HG03066 (cell line): ENCODE results near the gene SUCLA2.
"Not testable (repeated sequence)": the region's sequence is repeated elsewhere in the genome, so short reads cannot be mapped to it uniquely, and the experiment has no call there.

Experiments used
- ATAC-seq: cut with Tn5 transposase; IDR thresholded peaks from one replicate; pipeline ENCODE4 v1.9.1; 2021; ENCODE audit warnings: low read depth; ENCODE audit not compliant: unreplicated experiment

SUCLA2 gene

DNA sequence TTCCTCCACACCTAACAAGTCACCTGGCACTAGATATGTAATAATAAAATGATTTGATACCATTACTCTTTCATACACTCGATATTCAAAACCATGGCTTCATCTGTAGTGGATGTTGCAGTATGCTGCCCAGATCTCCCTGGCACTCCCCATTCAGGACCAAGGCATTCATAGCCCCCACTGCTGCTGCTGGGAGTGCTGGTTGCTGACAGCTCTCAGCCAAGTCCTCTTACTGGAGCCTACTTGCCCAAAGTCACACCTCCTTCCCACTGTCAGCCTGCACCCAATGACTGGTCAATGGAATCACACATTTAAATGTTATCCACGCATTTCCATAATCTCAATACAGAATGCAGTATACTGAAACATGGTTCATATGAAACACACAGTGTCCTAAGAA lies 3.7 kb downstream of the SUCLA2 start:
- no peak for ATAC-seq

DNA sequence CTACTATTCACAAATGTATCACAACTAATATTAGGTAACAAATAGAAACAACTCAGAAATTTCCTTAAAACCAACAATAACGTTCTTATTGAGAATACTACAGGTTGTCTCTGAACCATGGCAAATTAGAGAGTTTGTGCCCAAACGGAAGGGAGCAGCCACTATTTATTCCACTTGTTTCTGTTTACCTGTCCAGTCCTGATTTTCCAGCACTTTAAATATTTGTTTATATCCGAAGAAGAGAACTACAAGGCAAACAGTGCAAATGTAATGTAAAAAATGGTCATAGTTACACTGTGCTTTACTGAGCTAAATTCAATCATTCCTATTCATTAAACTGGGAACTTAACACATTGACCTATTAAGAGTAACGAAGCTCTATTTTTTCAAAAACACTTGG lies 9.2 kb downstream of the SUCLA2 start:
- no peak for ATAC-seq

DNA sequence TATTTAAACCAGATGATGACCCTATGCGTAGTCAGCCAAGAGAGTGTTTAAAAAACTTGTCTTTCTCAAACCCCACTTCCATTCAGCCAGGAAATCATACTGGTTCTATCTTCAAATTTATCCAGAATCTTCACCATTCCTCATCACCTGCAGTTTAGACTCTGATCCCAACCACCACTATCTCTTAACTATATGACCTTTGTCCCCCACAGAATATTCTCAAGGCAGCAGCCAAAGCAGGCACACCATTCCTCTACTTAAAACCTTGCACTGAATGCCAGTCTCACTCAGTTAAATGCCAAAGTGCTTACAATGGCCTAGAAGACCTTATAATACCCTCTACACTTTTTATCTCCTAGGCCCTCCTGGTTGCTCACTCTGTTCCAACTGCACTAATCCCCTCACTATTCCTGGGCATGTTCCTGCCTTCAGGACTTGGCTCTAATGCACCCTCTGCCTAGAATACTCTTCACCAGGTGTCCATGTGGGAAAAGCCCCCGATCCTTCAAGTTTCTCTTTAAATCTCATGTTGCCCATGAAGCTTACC lies 10.1 kb downstream of the SUCLA2 start:
- ATAC-seq = no peak

DNA sequence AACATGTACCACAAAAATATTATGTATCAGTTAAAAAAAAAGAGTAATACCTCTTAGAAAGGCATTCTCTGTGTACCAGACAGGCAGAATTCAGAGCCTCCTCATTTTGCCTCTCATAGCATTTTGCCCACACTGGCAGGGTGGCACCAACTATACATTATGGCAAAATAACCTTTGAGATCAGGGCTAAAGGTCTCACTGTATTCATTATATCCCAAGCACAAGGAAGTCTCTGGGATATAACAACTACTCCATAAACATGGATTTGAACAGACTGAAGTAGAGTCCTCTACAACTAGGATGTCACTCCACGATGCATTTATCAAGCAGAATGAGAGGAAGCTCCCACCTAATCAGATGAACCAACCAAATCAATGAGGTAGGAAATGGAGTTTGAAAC lies 10.6 kb downstream of the SUCLA2 start:
- no peak for ATAC-seq

DNA sequence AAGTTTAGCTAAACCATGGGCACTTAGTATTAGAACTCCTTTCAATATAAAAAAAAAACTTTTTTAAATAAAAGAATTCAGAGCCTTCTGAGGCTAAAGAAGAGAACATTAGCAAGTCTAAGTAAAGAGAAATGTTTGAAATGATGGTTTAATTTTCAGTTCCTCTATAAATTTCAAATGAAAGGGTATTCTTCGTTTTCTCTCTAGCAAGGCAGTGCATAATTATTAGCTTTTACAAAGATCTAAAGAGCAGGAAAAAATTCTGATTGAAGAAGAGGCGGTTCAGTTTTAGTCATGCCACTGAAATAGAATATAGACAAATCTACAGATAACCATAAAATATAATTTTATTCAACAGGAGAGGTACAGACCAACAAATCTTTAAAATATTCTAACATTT lies 18.0 kb downstream of the SUCLA2 start:
- ATAC-seq = no peak

DNA sequence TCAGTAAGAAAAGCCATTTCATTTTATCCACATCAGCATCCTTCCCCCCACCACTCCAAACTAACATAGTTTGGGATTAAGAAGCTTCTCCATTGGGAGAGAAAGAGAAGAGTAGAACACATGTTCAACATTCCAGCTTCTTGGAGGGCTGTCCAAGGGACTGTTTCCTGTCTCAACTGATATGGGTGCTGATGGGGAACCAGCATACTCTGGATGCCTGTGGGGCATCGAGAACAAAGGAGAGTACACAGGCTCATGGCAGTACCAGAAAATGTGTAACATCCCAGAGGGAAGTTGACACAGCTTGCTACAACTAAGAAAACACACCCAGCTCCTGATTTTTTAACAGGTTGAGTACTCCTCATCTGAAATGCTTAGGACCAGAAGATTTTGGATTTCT lies 24.7 kb downstream of the SUCLA2 start:
- ATAC-seq = no peak

DNA sequence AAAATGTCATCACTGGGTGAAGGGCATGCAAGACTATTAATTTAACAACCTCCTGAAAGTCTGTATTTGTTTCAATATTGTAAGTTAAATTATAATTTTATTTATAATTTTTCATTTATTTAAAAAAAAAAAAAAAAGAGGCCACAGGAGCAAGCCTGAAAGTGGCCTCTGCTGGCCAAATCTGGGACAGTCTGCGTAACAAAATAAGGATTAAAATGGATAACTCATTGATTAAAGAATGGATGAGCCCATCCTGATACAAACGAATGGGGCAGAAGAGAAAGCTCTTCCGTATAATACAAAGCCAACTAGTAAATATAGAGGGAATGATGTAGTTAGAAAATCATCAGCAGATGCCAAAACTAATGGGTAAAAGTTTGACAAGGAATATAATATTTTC lies 36.2 kb downstream of the SUCLA2 start:
- no peak for ATAC-seq

DNA sequence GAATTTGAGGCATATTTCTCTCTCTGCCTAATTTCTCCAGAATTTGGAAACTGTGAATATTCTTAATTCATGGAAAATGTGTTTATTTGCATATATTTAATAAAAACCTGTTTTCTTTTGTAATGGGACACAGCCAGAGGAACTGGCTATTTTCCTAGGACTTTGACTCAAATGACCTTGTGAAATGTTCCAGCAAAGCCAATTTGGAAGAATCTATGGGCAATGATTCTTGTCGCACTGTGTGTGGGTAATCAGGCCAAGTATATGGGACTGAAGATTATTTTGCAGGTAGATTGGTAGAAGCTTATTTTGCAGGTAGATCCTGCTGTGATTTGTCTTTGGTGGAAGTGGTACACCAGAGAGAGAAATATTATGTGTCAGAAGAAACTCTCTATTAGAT lies 38.8 kb downstream of the SUCLA2 start:
- no peak for ATAC-seq

DNA sequence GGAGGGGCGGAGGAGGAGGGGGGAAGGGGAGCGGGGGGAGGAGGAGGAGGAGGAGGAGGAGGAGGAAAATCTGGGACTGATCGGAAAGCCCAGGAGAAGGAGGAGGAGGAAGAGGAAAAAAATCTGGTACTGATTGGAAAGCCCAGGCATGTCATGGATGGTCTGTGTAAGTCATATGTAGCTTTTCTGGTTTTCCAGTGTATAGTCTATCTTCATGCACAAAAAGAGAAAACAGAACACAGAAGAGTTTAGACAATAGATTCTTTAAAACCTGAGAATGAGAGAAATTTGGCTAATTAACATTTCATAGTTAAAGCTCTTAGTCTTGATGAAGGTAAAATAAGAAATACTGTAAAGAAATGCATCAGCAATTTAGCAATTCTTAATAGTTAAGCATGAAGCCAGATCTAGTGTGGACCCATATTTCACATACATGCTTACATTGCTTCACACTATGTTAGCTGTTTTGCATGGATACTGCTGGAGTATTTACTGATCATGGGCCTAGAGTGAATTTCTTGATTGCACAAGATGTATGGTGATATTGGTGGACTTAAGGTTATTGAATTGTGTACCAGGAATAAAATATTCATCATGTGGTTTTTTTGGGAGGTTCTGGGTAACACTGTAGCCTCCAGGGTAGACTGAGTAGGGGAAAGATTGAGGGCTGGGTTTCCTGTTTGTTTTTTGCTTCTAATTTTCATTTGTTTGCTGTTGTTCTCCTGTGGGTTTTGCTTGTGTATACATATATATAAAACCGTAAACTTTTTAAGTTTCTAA lies 41.4 kb downstream of the SUCLA2 start:
- no peak for ATAC-seq

DNA sequence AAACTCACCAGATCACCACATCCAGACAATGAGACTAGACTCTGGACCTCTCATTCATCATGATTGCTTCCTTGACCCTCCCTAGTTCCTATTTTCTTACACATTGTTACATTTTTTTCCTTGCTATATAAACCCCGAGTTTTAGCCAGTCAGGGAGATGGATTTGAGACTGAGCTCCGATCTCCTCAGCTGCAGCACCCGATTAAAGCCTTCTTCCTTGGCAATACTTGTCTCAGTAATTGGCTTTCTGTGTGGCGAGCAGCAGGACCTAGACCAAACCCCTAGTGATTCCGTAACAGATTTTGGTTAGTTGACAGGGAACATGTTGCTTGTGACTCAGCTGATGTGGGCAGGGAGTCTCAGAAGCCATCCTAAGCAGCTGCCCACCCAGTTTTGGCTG lies 44.0 kb downstream of the SUCLA2 start:
- no peak for ATAC-seq

DNA sequence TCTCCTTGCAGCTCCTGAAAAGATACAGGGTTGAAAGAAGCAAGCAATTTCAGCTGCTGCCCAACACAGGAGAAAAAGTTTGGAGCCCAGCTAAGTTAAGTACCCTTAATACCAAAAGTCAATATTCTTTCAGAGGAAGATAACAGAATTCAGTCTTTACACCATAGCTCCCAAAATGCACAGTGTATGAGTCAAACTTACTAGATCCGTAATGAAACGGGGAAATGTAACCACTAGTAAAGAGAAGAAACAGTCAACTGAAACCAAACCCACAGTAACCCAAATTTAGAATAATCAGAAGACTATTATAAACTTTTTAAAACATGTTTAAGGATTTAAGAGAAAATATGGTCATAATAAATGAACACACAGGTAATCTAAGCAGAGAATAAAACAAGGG lies 45.2 kb downstream of the SUCLA2 start:
- ATAC-seq = no peak

DNA sequence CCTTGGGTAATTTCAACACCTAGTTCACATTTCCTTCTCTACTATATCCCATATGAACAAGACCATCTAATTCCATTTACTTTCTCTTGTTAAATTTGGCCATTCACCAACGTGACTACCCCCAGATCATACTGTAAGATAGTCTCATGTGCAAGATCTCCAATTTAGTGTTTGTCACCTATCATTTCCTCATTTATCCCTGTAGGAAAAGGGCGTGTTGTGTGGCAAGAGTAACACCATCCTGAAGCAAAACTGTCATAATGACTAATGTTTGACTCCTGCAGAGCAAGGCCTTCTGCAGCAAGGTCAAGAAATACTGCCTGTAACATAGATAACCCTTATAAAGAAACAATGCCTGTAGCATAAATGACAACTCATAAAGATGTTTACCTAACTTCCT lies 51.3 kb downstream of the SUCLA2 start:
- no peak for ATAC-seq

DNA sequence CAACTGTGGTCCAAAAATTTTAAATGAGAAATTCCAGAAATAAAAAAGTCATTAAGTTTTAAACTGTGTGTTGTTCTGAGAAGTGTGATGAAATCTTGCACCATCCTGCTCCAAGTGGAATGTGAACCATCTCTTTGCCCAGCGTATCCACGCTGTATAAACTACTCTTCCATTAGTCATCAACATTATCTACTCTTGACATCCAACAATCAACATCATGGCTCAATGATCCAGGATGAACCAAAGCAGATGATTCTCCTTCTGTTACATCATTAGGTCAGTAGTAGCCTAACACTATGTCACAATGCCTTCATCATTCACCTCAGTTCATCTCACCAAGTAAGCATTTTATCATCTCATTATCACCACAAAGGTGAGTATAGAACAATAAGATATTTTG lies 55.3 kb downstream of the SUCLA2 start:
- ATAC-seq = no peak

DNA sequence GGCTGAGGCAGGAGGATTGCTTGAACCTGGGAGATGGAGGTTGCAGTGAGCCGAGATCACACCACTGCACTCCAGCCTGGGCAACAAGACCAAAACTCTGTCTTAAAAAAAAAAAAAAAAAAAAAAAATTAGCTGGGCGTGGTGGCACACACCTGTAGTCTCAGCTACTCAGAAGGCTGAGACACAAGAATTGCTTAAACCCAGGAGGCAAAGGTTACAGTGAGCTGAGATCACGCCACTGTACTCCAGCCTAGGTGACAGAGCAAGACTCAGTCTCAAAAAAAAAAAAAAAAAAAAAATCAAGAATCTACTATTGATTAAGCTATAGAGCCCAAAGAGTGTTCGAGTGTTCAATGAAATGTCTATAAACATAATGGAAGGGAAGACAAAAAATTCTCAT lies 55.9 kb downstream of the SUCLA2 start:
- ATAC-seq = not testable (repeated sequence)

DNA sequence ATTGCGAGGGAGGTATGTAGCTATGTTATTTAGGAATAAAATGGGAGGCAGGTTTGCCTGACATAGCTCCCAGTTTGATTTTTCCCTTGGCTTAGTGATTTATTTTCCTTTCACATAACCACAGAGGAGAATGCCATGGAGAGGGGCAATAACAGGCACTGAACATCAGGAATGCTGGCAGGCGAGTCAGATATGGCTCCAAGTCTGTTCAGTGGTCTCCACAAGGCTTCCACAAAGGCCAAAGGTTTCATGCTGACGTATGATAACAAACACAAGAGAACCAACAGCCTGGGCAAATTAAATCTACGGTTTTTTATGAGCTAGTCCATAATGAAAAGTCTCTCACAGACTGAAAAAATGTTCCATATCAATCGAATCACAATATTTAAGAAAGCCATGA lies 66.7 kb downstream of the SUCLA2 start:
- no peak for ATAC-seq

DNA sequence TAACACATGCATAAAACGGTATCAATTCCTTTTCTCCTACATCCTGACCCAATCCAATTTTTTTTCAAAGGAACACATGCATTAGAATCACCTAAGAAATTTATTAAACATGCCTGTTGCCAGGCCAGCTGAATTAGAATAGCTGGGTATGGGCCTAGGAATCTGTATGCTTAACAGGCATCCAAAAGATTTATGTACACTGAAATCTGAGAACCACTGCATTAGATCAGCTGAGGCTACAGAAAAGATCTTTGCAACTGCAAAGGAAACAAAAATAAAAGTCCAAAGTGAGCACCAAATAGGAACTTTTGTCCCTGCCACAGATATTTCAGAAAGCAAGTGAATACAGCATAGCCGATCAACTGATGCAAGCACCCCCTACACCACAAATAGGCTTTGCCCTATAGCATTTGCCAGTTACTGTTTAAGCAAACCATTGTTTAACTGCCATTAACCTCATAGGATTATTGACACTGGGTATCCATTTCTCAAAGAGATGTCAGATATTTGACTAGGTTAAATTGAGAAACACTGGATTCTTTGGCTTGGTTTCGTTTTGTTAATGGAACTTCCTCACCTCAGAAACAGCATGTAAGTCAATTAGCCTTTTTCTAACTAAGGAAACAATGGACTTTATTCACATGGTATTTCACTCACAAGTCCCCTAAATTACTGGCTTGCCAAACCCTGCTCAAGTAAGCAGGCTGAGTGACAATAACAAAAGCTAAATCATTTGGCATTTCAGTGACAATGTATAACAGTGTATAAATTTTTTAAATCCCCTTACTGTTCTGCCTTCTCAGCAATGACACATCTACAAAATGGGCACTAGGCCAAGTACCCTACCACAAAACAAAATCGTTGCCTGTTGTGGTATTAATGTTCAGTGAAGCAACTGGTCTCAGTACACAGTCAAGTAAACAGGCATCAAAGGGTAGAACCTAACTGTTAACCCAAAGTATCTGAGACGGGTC lies 67.8 kb downstream of the SUCLA2 start:
- ATAC-seq = no peak

DNA sequence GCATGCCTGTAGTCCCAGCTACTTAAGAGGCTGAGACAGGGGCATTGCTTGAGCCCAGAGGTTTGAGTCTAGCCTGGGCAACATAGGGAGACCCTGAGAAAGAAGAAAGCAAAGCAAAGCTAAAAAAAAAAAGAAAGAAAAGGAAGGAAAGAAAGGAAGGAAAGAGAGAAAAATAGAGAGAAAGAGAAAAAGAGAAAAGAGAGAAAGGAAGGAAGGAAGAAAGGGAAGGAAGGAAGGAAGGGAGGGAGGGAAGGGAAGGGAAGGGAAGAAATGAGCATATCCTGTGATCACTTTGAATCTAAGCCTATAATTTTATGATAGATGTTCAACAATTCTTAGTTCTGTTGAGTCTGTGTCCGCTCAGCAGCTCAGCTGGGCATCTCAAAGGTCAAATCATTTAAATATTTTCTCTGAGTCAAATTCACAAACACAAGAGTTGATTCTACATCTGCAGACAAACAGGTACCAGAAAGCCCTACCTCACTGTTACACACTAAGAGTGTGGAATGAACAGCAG lies 70.4 kb downstream of the SUCLA2 start:
- ATAC-seq = no peak

DNA sequence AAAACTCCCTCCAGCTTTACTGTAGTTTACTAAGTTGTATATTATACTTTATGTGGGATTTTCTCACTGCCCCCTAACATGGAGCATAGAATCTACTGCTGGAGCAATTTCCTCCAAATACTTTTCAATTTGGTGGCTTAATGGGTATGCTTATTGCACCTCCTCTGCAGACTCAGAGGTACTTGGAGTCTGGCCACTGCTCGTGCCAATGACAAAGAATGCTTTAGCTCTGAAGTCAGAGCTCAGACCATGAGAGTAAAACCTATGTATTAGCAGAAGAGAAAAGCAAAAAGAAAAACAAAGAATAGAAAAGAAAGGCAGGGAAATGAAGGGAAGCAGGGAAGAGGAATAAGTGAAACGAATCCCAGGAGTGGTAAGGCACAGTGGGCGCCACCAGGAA lies 71.9 kb downstream of the SUCLA2 start:
- ATAC-seq = no peak

DNA sequence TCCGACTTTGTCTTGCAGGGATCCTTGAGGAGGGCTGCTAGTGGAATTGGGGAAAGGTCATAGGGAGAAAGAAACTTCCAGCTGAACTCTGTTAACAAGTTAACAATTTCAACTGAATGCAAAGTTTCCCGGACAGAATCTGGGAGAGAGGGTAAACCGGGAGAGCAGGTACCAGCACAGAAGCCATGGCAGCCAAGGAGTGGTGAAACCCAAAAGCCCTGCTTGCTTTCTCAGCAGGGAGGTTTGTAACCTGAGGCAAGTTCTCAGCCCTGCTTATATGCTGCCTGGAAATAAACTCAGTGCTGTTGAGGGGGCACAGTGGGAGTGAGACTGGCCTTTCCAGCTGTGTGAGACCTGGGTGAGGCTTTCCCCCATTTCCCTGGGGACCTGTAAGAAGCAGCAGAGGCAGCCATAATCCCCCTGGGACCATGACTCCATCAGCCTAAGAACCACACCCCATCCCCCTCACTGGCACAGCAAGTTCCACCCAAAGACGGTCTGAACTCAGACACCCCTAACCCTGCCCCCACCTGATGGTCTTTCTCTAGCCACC lies 84.0 kb downstream of the SUCLA2 start:
- no peak for ATAC-seq

DNA sequence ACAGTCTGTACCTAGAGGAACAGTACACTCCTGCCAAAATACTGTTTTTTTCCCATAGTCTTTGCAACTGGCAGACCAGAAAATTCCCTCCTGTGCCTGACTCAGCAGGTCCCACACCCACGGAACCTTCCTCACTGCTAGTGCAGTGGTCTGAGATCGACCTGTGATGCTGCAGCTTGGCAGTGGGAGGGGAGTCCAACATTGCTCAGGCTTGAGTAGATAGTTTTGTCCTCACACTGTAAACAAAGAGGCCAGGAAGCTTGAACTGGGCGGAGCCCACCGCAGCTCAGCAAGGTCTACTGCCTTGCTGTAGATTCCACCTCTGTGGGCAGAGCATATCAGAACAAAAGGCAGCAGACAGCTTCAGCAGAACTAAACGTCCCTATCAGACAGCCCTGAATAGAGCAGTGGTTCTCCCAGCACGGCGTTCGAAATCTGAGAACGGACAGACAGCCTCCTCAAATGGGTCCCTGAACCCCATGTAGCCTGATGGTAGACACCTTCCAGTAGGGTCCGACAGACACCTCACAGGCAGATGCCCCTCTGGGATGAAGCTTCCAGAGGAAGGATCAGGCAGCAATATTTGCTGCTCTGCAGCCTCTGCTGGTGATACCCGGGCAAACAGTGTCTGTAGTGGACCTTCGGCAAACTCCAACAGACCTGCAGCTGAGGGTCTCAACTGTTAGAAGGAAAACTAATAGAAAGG lies 92.7 kb downstream of the SUCLA2 start:
- no peak for ATAC-seq
